Measurements from ENCODE around the gene SLC25A25. TPM values are rescaled to one million over a fixed set of nuclear protein-coding genes. Genes with fewer than 3 reads are reported as not detected.
"Not testable (repeated sequence)": the region's sequence is repeated elsewhere in the genome, so short reads cannot be mapped to it uniquely, and the experiment has no call there.

The SLC25A25 gene
- total and polyA plus RNA-seq, 4 donors, result 10.5 to 32.6 (median 24.5) TPM

DNA sequence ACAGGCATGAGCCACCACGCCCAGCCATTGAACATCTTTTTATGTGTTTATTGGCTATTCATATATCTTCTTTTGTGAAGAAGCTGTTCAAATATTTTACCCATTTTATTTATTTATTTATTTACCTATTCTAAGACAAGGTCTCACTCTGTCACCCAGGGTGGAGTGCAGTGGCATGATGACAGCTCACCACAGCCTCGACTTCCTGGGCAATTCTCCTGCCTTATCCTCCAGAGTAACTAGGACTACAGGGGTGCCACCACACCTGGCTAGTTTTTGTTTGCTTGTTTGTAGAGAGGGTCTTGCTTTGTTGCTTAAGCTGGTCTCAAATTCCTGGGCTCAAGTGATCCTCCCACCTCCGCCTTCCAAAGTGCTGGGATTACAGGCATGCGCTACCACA is 34.4 kb upstream of the SLC25A25 start:
- TF ChIP-seq, protein P1, sequence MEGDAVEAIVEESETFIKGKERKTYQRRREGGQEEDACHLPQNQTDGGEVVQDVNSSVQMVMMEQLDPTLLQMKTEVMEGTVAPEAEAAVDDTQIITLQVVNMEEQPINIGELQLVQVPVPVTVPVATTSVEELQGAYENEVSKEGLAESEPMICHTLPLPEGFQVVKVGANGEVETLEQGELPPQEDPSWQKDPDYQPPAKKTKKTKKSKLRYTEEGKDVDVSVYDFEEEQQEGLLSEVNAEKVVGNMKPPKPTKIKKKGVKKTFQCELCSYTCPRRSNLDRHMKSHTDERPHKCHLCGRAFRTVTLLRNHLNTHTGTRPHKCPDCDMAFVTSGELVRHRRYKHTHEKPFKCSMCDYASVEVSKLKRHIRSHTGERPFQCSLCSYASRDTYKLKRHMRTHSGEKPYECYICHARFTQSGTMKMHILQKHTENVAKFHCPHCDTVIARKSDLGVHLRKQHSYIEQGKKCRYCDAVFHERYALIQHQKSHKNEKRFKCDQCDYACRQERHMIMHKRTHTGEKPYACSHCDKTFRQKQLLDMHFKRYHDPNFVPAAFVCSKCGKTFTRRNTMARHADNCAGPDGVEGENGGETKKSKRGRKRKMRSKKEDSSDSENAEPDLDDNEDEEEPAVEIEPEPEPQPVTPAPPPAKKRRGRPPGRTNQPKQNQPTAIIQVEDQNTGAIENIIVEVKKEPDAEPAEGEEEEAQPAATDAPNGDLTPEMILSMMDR (IDR thresholded peaks at IDR 0.05; ENCODE audit: control extremely low read depth, extremely low read depth), result no peak
- H3K4me1 ChIP-seq (ENCODE audit: control insufficient read depth in 5 of 5, insufficient read depth in 5 of 5, low read length in 5 of 5), result no peaks in the 10 kb centered on the region
- H3K9ac ChIP-seq (ENCODE audit: insufficient read depth in 1 of 2, low read length in 2 of 2), result no peak overlapping the region
- no peak overlapping the region for H3K27ac ChIP-seq (ENCODE audit: low read depth in 1 of 2, low read length in 1 of 2)
- H3K36me3 ChIP-seq (ENCODE audit: control insufficient read depth in 4 of 4, insufficient read depth in 4 of 4, low read length in 4 of 4), result no peaks in the 10 kb centered on the region
- no peak for DNase-seq
- H3K4me3 ChIP-seq, result no peak overlapping the region
- H3K9me3 ChIP-seq (ENCODE audit: control insufficient read depth in 4 of 4, insufficient read depth in 3 of 4, low read length in 3 of 4), result no peaks in the 10 kb centered on the region
- 90 to 92% methylated on average over 4 of the region's 4 CpGs for WGBS, 2 donors
- H3K27me3 ChIP-seq (ENCODE audit: control insufficient read depth in 3 of 3, insufficient read depth in 3 of 3, low read length in 2 of 3), result no peaks in the 10 kb centered on the region
- no peak for ATAC-seq (ENCODE audit: insufficient read depth, low FRiP score)

- TF ChIP-seq, protein P1 (IDR thresholded peaks at IDR 0.05; ENCODE audit: control extremely low read depth, extremely low read depth), result peak; percentile 97
- Histone ChIP-seq H3K9me3 (ENCODE audit: control insufficient read depth in 4 of 4, insufficient read depth in 3 of 4, low read length in 3 of 4) (no peaks in the 10 kb centered on the region), H3K27ac (ENCODE audit: low read depth in 1 of 2, low read length in 1 of 2) (no peak overlapping the region), H3K27me3 (ENCODE audit: control insufficient read depth in 3 of 3, insufficient read depth in 3 of 3, low read length in 2 of 3) (no peaks in the 10 kb centered on the region), H3K4me1 (ENCODE audit: control insufficient read depth in 5 of 5, insufficient read depth in 5 of 5, low read length in 5 of 5) (no peaks in the 10 kb centered on the region), H3K4me3 (no peak overlapping the region), H3K36me3 (ENCODE audit: control insufficient read depth in 4 of 4, insufficient read depth in 4 of 4, low read length in 4 of 4) (no peaks in the 10 kb centered on the region), H3K9ac (ENCODE audit: insufficient read depth in 1 of 2, low read length in 2 of 2) (no peak overlapping the region)
- whole genome bisulfite sequencing, 2 donors, result 36 to 46% methylated on average over 8 of the region's 8 CpGs
- DNase-seq (peak; percentile 50 to 69 (median 69)), ATAC-seq (ENCODE audit: insufficient read depth, low FRiP score) (peak; percentile 94)
Measured at GRCh38 chr9:128034821-128035652, 33.0 kb upstream of the SLC25A25 start.

GRCh38 chr9:128036522-128036921 is 31.5 kb upstream of the SLC25A25 start:
- ATAC-seq (ENCODE audit: insufficient read depth, low FRiP score); H3K4me3 ChIP-seq; H3K9me3 ChIP-seq (ENCODE audit: control insufficient read depth in 4 of 4, insufficient read depth in 3 of 4, low read length in 3 of 4); H3K9ac ChIP-seq (ENCODE audit: insufficient read depth in 1 of 2, low read length in 2 of 2); H3K4me1 ChIP-seq (ENCODE audit: control insufficient read depth in 5 of 5, insufficient read depth in 5 of 5, low read length in 5 of 5); H3K36me3 ChIP-seq (ENCODE audit: control insufficient read depth in 4 of 4, insufficient read depth in 4 of 4, low read length in 4 of 4); H3K27me3 ChIP-seq (ENCODE audit: control insufficient read depth in 3 of 3, insufficient read depth in 3 of 3, low read length in 2 of 3); H3K27ac ChIP-seq (ENCODE audit: low read depth in 1 of 2, low read length in 1 of 2); DNase-seq: not testable (repeated sequence)
- 76 to 89% methylated on average over 3 of the region's 3 CpGs for WGBS, 2 donors

- H3K4me1 ChIP-seq (ENCODE audit: control insufficient read depth in 5 of 5, insufficient read depth in 5 of 5, low read length in 5 of 5); ATAC-seq (ENCODE audit: insufficient read depth, low FRiP score): not testable (repeated sequence)
- 81 to 92% methylated on average over 3 of the region's 3 CpGs for WGBS, 2 donors
Measured at GRCh38 chr9:128040783-128041182, 27.2 kb upstream of the SLC25A25 start.

More at GRCh38 chr9:128040783-128041182, 27.2 kb upstream of the SLC25A25 start:
- H3K36me3 ChIP-seq (ENCODE audit: control insufficient read depth in 4 of 4, insufficient read depth in 4 of 4, low read length in 4 of 4); DNase-seq; H3K27me3 ChIP-seq (ENCODE audit: control insufficient read depth in 3 of 3, insufficient read depth in 3 of 3, low read length in 2 of 3); H3K9me3 ChIP-seq (ENCODE audit: control insufficient read depth in 4 of 4, insufficient read depth in 3 of 4, low read length in 3 of 4); H3K4me3 ChIP-seq; H3K27ac ChIP-seq (ENCODE audit: low read depth in 1 of 2, low read length in 1 of 2); H3K9ac ChIP-seq (ENCODE audit: insufficient read depth in 1 of 2, low read length in 2 of 2): not testable (repeated sequence)

Data from lung (tissue), 12 donors.